ENCODE data around the gene VKORC1L1. TPM values are rescaled to one million over a fixed set of nuclear protein-coding genes. Genes with fewer than 3 reads are reported as not detected.
"Not testable (repeated sequence)": the region's sequence is repeated elsewhere in the genome, so short reads cannot be mapped to it uniquely, and the experiment has no call there.

VKORC1L1 gene
- total and polyA plus RNA-seq, 4 donors: 9.8 to 14.6 (median 11.7) TPM

DNA sequence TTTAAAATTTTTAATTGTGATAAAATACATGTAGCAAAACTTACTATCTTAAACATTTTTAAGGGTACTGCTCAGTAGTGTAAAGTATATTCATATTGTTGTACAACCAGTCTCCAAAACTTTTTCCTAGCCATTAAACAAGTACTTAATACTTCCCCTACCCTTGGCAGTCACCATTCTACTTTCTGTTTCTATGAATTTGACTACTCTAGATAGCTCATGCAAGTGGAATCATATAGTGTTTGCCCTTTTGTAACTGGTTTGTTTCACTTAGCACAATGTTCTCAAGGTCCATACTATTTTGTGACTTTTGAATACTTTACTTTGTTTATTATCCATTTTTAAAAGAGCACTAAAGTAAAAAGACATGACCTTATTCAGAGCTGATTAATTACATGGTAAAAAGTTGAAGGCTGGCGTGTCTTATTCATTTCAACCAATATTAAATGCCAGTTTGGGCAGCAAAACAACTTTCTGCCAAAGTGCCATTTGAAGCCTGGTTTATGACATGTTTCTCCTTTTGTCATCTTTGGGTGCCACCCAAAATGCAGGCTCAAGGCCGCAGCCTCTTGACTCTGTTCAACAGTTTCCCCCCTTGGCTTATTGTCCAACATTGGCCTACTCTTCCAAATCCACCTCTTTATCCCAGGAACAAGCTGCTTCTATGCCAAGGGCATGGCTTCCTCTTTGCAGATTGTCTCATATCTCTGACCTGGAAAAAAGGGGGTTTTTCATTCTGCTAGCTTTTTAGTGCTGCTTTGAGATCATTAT is 26.0 kb downstream of the VKORC1L1 start:
- not testable (repeated sequence) for H3K4me1 ChIP-seq (ENCODE audit: control insufficient read depth in 4 of 4, insufficient read depth in 4 of 4, low read length in 3 of 4); H3K36me3 ChIP-seq (ENCODE audit: control insufficient read depth in 4 of 4, insufficient read depth in 3 of 4, low read depth in 1 of 4, low read length in 3 of 4); H3K27ac ChIP-seq (ENCODE audit: low read depth in 1 of 2, low read length in 2 of 2); H3K9ac ChIP-seq (ENCODE audit: low read depth in 1 of 2, low read length in 2 of 2); DNase-seq (ENCODE audit: low spot score); H3K9me3 ChIP-seq (ENCODE audit: control insufficient read depth in 4 of 4, low read length in 3 of 4); H3K4me3 ChIP-seq (ENCODE audit: low read depth in 1 of 3, low read length in 3 of 3); H3K27me3 ChIP-seq (ENCODE audit: control insufficient read depth in 4 of 4, insufficient read depth in 4 of 4, low read length in 3 of 4)
- 74% methylated on average over 2 of the region's 2 CpGs for WGBS

DNA sequence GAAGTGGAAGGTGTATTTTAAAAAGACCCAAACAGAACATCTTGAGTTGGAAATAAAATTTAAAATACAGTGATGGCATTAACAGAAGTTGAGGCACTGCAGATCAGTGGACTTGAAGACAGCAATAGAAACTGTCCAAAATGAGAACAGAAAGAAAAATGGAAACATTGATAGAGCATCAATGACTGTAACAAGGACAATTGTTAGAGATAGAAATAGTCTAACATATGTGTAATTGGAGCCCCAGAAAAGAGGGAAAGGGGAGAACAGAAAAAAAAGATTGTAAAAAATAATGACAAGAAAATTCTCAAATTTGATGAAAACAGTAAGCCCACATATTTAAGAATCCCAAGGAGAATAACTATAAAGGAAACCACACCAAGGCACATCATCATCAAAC is 29.4 kb downstream of the VKORC1L1 start:
- DNase-seq (ENCODE audit: low spot score): no peak
- H3K9ac ChIP-seq (ENCODE audit: low read depth in 1 of 2, low read length in 2 of 2): no peak overlapping the region
- peaks cover 0 to 1% (median 0%) of the 10 kb centered on the region in 4 donors for H3K9me3 ChIP-seq (ENCODE audit: control insufficient read depth in 4 of 4, low read length in 3 of 4)
- H3K4me3 ChIP-seq (ENCODE audit: low read depth in 1 of 3, low read length in 3 of 3): no peak overlapping the region
- H3K4me1 ChIP-seq (ENCODE audit: control insufficient read depth in 4 of 4, insufficient read depth in 4 of 4, low read length in 3 of 4): peaks cover 2 to 17% (median 7%) of the 10 kb centered on the region in 4 donors
- H3K36me3 ChIP-seq (ENCODE audit: control insufficient read depth in 4 of 4, insufficient read depth in 3 of 4, low read depth in 1 of 4, low read length in 3 of 4): no peaks in the 10 kb centered on the region
- H3K27me3 ChIP-seq (ENCODE audit: control insufficient read depth in 4 of 4, insufficient read depth in 4 of 4, low read length in 3 of 4): no peaks in the 10 kb centered on the region
- no peak overlapping the region for H3K27ac ChIP-seq (ENCODE audit: low read depth in 1 of 2, low read length in 2 of 2)
- no peak for TF ChIP-seq TAF1 (conservative IDR thresholded peaks at IDR 0.05)

DNA sequence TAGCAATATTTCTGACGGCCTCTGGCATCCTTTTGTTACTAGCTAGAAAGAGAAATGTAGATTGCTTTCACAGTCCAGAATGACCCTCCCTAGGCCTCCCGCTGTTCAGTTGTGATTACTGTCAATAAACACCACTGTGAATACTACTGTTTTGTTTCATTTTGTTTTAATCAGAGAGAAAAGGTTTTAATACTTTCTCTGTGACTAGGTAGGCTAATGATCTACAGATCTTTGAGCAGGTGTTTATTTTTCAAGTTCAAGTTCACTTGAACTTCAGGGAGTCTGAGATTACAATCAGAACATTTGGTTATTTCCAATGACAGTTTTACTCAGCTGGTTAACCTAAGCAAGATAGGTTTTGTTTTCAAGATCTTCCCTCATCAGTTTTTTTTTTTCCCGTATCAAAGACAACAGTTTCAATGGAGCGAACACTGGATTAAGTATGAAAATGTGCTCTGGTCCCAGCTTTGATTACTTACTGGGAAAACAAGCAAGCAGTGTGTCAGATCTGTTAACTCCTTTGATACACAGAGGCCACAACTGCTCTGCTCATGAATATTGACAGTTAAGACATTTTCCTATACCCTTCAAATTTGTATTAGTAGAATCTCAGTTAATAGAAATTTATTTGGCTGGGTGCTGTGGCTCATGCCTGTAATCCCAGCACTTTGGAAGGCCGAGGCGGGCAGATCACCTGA is 34.8 kb downstream of the VKORC1L1 start:
- peak overlapping the region; percentile 72 to 83 for H3K27ac ChIP-seq (ENCODE audit: low read depth in 1 of 2, low read length in 2 of 2)
- 34% methylated on average over 6 of the region's 6 CpGs for WGBS

More for the DNA sequence above, 34.8 kb downstream of the VKORC1L1 start:
- H3K4me3 ChIP-seq (ENCODE audit: low read depth in 1 of 3, low read length in 3 of 3): peak overlapping the region; percentile 13 to 34 (median 29)
- no peak for DNase-seq (ENCODE audit: low spot score)
- no peaks in the 10 kb centered on the region for H3K9me3 ChIP-seq (ENCODE audit: control insufficient read depth in 4 of 4, low read length in 3 of 4)
- H3K27me3 ChIP-seq (ENCODE audit: control insufficient read depth in 4 of 4, insufficient read depth in 4 of 4, low read length in 3 of 4): no peaks in the 10 kb centered on the region
- no peaks in the 10 kb centered on the region for H3K36me3 ChIP-seq (ENCODE audit: control insufficient read depth in 4 of 4, insufficient read depth in 3 of 4, low read depth in 1 of 4, low read length in 3 of 4)
- TF ChIP-seq, protein P1, sequence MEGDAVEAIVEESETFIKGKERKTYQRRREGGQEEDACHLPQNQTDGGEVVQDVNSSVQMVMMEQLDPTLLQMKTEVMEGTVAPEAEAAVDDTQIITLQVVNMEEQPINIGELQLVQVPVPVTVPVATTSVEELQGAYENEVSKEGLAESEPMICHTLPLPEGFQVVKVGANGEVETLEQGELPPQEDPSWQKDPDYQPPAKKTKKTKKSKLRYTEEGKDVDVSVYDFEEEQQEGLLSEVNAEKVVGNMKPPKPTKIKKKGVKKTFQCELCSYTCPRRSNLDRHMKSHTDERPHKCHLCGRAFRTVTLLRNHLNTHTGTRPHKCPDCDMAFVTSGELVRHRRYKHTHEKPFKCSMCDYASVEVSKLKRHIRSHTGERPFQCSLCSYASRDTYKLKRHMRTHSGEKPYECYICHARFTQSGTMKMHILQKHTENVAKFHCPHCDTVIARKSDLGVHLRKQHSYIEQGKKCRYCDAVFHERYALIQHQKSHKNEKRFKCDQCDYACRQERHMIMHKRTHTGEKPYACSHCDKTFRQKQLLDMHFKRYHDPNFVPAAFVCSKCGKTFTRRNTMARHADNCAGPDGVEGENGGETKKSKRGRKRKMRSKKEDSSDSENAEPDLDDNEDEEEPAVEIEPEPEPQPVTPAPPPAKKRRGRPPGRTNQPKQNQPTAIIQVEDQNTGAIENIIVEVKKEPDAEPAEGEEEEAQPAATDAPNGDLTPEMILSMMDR (IDR thresholded peaks at IDR 0.05; ENCODE audit: low read depth, low read length, missing input control): no peak
- TF ChIP-seq, protein P2, sequence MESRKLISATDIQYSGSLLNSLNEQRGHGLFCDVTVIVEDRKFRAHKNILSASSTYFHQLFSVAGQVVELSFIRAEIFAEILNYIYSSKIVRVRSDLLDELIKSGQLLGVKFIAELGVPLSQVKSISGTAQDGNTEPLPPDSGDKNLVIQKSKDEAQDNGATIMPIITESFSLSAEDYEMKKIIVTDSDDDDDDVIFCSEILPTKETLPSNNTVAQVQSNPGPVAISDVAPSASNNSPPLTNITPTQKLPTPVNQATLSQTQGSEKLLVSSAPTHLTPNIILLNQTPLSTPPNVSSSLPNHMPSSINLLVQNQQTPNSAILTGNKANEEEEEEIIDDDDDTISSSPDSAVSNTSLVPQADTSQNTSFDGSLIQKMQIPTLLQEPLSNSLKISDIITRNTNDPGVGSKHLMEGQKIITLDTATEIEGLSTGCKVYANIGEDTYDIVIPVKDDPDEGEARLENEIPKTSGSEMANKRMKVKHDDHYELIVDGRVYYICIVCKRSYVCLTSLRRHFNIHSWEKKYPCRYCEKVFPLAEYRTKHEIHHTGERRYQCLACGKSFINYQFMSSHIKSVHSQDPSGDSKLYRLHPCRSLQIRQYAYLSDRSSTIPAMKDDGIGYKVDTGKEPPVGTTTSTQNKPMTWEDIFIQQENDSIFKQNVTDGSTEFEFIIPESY (IDR thresholded peaks at IDR 0.05): peak; percentile 62
- TF ChIP-seq NR2F2 (IDR thresholded peaks at IDR 0.05) (no peak), RAD21 (IDR thresholded peaks at IDR 0.05) (peak in 1 of 2 donors; percentile 37), SP1 (IDR thresholded peaks at IDR 0.05) (peak; percentile 85), FOXA1 (IDR thresholded peaks at IDR 0.05) (no peak), HNF4G (IDR thresholded peaks at IDR 0.05) (peak; percentile 8), TAF1 (conservative IDR thresholded peaks at IDR 0.05) (peak; percentile 86), EGR1 (IDR thresholded peaks at IDR 0.05; ENCODE audit: low read depth in 2 of 2) (peak in 1 of 2 donors; percentile 10), GABPA (IDR thresholded peaks at IDR 0.05 in 1 of 2, conservative IDR thresholded peaks at IDR 0.05 in 1 of 2) (no peak), HNF4A (conservative IDR thresholded peaks at IDR 0.05) (peak; percentile 54 to 58), RXRA (IDR thresholded peaks at IDR 0.05) (peak; percentile 80 to 87), YY1 (IDR thresholded peaks at IDR 0.05) (peak; percentile 34), JUND (IDR thresholded peaks at IDR 0.05) (peak; percentile 38 to 70), FOXA2 (IDR thresholded peaks at IDR 0.05) (peak; percentile 26)
- TF ChIP-seq, protein P3, sequence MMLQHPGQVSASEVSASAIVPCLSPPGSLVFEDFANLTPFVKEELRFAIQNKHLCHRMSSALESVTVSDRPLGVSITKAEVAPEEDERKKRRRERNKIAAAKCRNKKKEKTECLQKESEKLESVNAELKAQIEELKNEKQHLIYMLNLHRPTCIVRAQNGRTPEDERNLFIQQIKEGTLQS (IDR thresholded peaks at IDR 0.05): no peak
- TF ChIP-seq, protein P4, sequence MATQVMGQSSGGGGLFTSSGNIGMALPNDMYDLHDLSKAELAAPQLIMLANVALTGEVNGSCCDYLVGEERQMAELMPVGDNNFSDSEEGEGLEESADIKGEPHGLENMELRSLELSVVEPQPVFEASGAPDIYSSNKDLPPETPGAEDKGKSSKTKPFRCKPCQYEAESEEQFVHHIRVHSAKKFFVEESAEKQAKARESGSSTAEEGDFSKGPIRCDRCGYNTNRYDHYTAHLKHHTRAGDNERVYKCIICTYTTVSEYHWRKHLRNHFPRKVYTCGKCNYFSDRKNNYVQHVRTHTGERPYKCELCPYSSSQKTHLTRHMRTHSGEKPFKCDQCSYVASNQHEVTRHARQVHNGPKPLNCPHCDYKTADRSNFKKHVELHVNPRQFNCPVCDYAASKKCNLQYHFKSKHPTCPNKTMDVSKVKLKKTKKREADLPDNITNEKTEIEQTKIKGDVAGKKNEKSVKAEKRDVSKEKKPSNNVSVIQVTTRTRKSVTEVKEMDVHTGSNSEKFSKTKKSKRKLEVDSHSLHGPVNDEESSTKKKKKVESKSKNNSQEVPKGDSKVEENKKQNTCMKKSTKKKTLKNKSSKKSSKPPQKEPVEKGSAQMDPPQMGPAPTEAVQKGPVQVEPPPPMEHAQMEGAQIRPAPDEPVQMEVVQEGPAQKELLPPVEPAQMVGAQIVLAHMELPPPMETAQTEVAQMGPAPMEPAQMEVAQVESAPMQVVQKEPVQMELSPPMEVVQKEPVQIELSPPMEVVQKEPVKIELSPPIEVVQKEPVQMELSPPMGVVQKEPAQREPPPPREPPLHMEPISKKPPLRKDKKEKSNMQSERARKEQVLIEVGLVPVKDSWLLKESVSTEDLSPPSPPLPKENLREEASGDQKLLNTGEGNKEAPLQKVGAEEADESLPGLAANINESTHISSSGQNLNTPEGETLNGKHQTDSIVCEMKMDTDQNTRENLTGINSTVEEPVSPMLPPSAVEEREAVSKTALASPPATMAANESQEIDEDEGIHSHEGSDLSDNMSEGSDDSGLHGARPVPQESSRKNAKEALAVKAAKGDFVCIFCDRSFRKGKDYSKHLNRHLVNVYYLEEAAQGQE (IDR thresholded peaks at IDR 0.05): peak; percentile 43
- TF ChIP-seq, protein P5, sequence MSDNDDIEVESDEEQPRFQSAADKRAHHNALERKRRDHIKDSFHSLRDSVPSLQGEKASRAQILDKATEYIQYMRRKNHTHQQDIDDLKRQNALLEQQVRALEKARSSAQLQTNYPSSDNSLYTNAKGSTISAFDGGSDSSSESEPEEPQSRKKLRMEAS (IDR thresholded peaks at IDR 0.05): no peak
- peaks cover 4 to 33% (median 19%) of the 10 kb centered on the region in 4 donors for H3K4me1 ChIP-seq (ENCODE audit: control insufficient read depth in 4 of 4, insufficient read depth in 4 of 4, low read length in 3 of 4)
- H3K9ac ChIP-seq (ENCODE audit: low read depth in 1 of 2, low read length in 2 of 2): peak overlapping the region; percentile 8 to 69
